GM18499 (cell line): ENCODE measurements around the gene PAPOLA.

ENCODE experiments used
- ATAC-seq: cut with Tn5 transposase; IDR thresholded peaks from one replicate; pipeline ENCODE4 v1.9.1; 2021; ENCODE audit warnings: moderate number of reproducible peaks; ENCODE audit not compliant: insufficient read depth, unreplicated experiment

Gene PAPOLA

GRCh38 chr14:96554315-96554910 is 52.2 kb downstream of the PAPOLA start:
- no peak for ATAC-seq

- no peak for ATAC-seq
Observed at GRCh38 chr14:96559571-96559970, 57.4 kb downstream of the PAPOLA start.

DNA sequence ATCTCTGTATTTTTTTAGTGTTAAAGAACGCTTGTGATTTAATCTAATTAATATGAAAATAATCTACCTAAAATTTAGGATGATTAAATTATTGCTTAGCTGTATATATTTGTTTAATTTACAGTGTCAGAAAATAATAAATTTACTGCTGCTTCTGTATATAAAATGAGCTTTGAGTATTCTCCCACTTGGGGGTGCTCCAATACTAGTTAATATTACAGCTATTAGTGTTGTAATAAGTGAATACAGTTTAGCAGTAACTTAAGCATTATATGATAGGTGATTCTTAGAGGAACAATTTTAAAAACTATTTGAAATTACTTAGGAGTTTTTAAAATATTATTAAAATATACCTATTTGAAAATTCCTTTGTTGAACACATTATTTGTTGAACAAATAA is 62.2 kb downstream of the PAPOLA start:
- ATAC-seq = no peak

DNA sequence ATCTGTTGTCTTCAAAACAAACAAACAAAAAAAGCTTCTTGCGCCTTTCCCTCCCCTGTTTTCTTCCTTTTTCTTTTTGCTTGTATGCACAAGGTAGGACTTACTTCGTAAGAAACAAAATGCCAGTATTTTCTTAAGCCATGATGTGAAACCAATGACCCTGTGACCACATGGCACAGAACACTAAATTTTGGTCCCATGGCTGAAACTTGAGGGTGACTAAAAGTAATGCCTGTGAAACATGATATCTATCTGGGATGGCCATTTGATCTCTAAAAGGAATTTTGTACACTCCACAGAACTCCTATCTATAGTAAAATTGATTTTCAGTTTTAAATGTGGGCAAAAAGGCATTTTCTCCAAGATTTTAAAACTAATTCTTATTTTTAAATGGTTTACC is 63.6 kb downstream of the PAPOLA start:
- no peak for ATAC-seq

DNA sequence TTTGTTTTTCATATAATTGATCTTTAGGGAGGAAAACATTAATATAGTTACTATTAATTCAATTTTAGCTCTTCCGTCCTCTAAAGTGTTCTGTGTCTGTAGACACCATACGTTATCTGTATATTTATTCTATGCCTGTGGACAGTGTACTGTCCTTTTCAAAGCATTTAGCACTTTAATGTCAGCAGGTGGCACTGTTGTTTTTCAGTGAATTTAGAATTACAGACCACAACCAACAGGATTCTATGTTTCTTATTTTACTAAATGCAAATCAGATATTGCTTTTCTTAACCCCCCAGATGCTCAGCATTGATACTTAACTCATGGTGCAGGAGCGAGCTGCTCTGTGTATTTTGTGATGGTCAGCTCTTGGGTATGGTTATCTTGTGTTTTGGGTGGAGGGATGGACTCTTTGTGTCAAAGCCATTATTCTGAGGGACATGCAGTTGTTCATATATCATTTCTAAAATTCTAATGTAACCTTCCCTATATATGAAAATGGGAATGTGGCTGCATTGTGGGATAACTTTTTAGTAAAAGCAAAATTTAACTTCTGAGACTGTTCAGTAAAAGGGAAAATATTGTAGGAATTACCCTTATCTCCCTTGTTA is 65.2 kb downstream of the PAPOLA start:
- no peak for ATAC-seq

DNA sequence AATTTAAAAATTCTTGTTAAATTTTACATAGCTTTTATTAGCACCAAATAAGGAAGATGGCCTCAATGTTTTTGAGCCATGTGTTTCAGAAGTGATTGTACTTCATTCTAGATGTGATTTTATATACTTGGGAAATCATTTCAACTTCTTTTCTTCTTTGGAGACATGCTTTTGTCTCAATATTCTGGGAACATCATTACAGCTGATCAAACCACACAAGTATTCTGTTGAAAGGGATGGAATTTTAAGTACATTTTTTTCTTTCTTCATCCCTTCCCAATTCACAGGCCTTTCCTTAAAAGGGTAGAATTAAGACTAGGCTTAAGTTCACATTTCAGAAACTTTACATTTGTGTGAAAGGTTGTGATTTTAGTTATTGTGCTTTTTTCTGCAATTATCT is 66.4 kb downstream of the PAPOLA start:
- no peak for ATAC-seq

DNA sequence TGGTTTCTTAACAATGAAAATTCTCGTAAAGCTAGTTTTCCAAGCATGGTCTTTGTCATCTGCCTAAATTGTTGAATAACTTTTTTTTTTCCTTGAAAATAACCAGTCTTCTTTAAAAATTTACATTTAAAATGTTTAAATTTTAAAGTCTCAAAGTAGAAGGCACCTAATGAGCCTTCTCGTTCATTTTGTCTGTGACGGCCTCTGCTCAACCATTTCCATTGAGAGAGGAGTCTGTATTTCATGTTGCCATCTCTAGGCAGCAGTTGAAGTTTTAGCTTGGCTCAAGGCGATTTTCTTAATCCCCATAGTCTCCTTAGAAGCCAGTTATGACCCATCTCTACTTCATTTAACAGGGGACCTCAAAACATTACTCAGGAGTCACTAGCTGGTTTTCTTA is 69.1 kb downstream of the PAPOLA start:
- no peak for ATAC-seq

DNA sequence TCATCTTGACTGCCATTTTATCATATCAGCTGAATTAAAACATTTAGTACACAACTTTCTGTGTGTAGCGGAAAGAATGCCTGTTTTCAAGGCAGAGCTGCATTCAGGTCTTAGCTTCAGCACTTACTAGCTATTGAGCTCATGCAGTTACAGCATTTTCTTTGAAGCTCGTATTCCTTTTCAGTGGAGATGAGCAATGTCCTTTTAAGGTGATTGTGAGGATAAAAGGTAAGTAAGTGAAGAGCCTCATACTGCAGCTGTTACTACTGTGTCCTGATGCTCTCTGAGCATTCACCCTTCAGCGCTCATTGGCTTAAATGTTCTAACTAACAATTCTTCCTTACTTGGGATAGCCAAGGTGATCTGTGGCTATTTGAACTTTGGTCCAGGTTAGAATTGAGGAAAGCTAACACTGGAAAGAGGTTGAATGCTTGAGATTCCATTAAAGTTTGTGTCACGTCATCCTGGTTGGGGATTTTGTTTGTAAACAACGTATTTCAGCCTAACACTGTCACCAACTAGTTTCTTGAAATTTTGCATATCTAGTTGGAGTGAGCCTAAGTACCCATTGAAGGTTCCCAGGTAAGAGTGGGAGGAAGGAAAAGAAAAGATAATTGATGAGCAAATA is 71.4 kb downstream of the PAPOLA start:
- no peak for ATAC-seq

GRCh38 chr14:96574171-96574632 is 72.0 kb downstream of the PAPOLA start:
- ATAC-seq = no peak

DNA sequence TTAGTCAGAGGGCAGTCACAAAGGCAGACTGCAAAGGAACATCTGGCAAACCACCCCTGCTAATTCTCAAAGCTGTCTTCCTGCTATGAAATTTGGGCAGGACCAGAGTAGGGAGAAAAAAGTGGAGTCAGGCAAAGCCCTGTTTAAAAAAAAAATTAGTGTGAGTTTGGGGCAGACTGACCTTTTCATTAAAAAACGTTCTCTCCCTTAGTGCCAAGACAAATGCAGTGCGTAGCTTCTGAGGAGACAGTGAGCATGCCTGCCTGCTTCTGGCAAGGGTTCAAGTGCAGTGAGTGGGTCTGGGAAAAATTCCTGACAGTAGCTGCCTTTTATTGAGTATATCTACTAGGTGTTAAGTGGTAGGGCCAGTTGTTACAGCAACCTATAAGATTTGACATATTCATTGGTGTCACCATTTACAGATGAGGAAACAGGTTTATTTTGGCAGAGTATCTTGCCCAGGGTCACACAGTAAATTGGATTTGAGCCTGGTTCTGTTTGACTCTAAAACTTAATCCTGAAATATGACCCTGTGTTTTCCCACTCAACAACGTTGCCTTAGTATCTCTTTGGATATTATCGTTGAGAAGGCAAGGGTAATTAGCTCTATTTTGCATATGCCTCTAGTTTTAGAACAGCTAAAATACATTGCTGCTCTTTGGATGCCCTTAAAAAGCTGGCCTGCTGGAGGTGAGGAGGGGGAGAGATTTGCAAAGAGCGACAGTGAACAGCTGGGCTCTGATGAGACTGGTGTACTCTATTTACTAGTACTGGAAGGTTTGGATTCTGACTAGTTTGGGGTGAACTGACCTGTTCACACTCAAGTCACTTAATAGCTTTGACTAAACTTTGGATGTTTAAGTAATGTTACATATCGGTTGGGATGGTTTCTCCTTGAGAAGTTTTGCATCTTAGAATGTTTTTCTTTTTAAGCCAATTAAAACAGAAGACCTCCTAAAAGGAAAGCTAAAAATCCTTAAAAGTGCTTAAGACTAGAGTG is 72.8 kb downstream of the PAPOLA start:
- ATAC-seq = no peak

DNA sequence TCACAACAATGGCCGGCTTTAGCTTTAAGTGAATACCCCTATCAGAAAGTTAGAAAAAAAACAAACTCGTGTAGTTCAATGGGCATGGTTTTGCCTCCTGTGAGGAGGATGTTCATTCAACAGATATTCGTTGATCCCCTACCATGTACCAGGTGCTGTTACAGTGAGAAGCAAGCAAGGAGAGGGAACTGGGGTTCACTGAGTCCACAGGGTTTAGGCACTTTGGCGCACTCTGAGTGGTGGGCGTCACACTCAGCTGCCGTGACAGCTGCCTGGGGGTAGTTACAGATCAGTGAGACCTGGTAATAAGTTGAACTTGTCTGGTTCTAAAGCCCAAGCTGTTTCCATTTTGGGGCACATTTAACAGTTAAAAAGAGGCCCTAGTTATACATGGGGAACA is 74.2 kb downstream of the PAPOLA start:
- no peak for ATAC-seq

- no peak for ATAC-seq
Observed at GRCh38 chr14:96576937-96577336, 74.8 kb downstream of the PAPOLA start.

DNA sequence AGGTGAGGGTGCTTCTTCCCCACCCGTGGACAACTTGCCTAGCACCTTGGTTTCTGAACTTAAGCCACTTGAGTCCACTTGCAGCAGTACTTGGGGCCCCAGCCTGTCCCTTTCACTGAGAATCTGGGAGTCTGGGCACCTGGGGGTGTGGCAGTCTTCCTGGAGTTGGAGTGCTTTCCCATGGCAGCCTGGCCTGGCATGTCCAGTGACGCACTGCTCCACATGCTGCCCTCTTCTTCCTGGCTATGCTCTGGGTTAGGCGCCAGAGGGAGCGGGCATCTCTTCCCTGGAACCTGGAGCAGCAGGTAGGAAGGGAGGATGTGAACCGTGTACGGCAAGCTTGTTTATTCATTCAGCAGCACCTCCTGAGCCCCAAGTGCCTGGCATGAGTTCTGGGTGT is 76.4 kb downstream of the PAPOLA start:
- no peak for ATAC-seq

- no peak for ATAC-seq
Observed at GRCh38 chr14:96579358-96579757, 77.2 kb downstream of the PAPOLA start.

- no peak for ATAC-seq
Observed at GRCh38 chr14:96579855-96580254, 77.7 kb downstream of the PAPOLA start.

DNA sequence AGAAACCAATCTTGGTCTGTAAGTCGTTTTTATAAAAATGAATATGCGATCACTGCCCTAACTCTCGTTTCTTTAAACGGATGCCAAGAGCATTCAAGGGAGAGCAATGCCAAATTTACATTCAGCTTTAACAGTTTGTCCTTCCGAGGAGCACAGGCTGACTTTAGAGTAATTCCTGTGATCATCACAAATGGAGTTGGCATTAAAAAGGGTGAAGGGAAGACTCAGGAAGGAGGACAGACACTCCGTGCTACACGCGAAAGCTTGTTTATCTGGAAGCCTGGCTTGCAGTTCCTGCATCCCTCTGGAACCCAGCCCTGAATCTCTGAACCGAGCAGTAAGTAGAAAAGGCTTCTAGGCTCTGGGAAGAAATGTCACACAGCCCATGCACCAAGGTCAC is 78.4 kb downstream of the PAPOLA start:
- ATAC-seq = no peak

- no peak for ATAC-seq
Observed at GRCh38 chr14:96581026-96581425, 78.8 kb downstream of the PAPOLA start.

DNA sequence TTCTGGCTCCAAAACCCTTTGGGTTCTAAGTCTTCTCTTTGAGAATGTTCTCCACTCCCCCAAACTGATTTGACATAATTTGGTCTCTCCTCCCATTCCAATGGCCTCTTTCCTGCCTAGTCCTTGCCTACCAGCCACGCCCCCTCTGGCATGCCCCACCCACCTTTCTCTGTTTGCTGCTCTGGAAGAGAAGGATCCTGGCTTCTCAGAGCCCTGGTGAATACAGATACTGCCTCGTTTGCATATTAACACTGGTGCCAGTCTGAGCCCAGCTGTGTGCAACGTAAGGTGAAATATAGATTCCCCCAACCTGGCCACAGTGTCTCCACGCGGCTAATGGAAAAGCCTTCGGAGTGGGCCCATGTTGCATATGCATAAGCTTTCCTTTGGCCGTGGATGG is 79.7 kb downstream of the PAPOLA start:
- ATAC-seq = no peak

GRCh38 chr14:96582411-96582961 is 80.3 kb downstream of the PAPOLA start:
- ATAC-seq = no peak

- ATAC-seq = no peak
Observed at GRCh38 chr14:96582995-96583394, 80.8 kb downstream of the PAPOLA start.
